ENCODE data around the gene HOXD3. TPM values are rescaled to one million over a fixed set of nuclear protein-coding genes. Genes with fewer than 3 reads are reported as not detected.

The HOXD3 gene
- polyA plus RNA-seq, 1 of the 3 experiments (the other 2 are of a cell fraction): 0.81 TPM

DNA sequence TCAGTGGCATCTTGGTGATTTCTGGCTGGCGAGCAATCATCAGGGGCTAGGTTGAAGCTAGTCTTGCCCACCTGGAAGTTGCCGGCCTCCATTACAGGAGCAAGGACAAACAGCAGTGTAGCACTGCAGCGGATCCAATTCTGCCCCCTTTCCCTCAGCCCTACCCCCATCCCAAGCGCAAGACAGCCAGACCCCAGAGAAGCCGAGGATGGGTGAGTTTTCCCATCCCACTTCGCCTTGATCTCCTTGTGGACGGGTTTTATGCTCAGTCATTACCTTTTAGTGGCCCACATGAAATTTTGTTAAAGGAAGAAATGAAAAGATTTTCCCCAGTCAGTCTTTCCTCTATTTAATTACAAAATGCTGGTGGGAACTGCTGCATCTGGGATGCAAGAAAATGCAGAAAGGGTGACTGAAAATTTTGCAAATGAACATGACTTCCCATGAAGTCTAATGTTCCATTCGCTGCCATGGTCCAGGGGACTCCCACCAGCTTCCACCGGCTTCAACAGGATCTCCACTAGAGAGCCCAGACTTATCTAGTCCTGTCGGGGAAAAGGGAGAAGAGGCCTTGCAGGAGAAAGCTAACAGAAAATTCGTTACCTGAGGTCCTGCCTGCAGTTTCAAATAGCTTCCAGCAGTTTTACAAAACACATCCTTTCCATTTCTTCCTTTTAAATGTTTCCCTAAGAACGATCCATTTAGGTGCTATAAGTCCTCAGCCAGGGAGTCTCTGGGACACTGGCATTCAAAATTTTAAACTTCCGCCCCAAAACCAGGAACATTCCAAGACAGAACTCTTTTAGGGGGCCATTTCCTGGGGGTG, 36.5 kb upstream of the HOXD3 start:
- Histone ChIP-seq H3K4me1 (ENCODE audit: control insufficient read depth in 1 of 2, insufficient read depth in 2 of 2, low read depth in 1 of 2, low read length in 1 of 2) (peaks cover 0 to 24% of the 10 kb centered on the region in 2 experiments; a peak in 1 of 4 replicates), H3K9me2 (no peaks in the 10 kb centered on the region), H2AFZ (ENCODE audit: low read depth) (no peak overlapping the region), H3K9ac (no peak overlapping the region), H3K9me3 (no peaks in the 10 kb centered on the region), H3K79me2 (ENCODE audit: insufficient read depth) (no peaks in the 10 kb centered on the region), H3K27me3 (ENCODE audit: insufficient read depth) (peaks cover 25% of the 10 kb centered on the region), H3K4me2 (no peak overlapping the region), H3F3A (replicated peaks; ENCODE audit: insufficient read depth) (no peaks in the 10 kb centered on the region), H4K20me1 (ENCODE audit: insufficient read depth) (no peaks in the 10 kb centered on the region), H3K27ac (ENCODE audit: low read depth in 2 of 2, low read length in 1 of 2) (no peak overlapping the region), H3K36me3 (replicated peaks in 1 of 2; ENCODE audit: control insufficient read depth in 1 of 2, insufficient read depth in 2 of 2, low read length in 1 of 2) (no peaks in the 10 kb centered on the region), H3K4me3 (ENCODE audit: low read depth in 2 of 2, low read length in 1 of 2) (no peak overlapping the region)
- WGBS (ENCODE audit: low lambda C conversion rate): 90% methylated on average over 13 of the region's 13 CpGs
- DNase-seq: no peak
- ChIA-PET POLR2A (interaction anchor here (0.7 to 4.1 kb wide), 3 partner anchors 7 to 517 kb away, joined by 3 to 27 read pairs (median 19); no protein-coding TSS in a partner anchor), CTCF (interaction anchor here (0.6 to 26.1 kb wide), 16 partner anchors 7 to 1043 kb away, joined by 3 to 1047 read pairs (median 6); partner anchors contain the start of genes HOXD10 and HOXD8)
- TF ChIP-seq SIN3A (IDR thresholded peaks at IDR 0.05; ENCODE audit: borderline replicate concordance, low read depth, low read length): no peak
- TF ChIP-seq, protein P1, sequence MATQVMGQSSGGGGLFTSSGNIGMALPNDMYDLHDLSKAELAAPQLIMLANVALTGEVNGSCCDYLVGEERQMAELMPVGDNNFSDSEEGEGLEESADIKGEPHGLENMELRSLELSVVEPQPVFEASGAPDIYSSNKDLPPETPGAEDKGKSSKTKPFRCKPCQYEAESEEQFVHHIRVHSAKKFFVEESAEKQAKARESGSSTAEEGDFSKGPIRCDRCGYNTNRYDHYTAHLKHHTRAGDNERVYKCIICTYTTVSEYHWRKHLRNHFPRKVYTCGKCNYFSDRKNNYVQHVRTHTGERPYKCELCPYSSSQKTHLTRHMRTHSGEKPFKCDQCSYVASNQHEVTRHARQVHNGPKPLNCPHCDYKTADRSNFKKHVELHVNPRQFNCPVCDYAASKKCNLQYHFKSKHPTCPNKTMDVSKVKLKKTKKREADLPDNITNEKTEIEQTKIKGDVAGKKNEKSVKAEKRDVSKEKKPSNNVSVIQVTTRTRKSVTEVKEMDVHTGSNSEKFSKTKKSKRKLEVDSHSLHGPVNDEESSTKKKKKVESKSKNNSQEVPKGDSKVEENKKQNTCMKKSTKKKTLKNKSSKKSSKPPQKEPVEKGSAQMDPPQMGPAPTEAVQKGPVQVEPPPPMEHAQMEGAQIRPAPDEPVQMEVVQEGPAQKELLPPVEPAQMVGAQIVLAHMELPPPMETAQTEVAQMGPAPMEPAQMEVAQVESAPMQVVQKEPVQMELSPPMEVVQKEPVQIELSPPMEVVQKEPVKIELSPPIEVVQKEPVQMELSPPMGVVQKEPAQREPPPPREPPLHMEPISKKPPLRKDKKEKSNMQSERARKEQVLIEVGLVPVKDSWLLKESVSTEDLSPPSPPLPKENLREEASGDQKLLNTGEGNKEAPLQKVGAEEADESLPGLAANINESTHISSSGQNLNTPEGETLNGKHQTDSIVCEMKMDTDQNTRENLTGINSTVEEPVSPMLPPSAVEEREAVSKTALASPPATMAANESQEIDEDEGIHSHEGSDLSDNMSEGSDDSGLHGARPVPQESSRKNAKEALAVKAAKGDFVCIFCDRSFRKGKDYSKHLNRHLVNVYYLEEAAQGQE (IDR thresholded peaks at IDR 0.05; ENCODE audit: low read depth, low read length): no peak
- TF ChIP-seq, protein P2, sequence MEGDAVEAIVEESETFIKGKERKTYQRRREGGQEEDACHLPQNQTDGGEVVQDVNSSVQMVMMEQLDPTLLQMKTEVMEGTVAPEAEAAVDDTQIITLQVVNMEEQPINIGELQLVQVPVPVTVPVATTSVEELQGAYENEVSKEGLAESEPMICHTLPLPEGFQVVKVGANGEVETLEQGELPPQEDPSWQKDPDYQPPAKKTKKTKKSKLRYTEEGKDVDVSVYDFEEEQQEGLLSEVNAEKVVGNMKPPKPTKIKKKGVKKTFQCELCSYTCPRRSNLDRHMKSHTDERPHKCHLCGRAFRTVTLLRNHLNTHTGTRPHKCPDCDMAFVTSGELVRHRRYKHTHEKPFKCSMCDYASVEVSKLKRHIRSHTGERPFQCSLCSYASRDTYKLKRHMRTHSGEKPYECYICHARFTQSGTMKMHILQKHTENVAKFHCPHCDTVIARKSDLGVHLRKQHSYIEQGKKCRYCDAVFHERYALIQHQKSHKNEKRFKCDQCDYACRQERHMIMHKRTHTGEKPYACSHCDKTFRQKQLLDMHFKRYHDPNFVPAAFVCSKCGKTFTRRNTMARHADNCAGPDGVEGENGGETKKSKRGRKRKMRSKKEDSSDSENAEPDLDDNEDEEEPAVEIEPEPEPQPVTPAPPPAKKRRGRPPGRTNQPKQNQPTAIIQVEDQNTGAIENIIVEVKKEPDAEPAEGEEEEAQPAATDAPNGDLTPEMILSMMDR (IDR thresholded peaks at IDR 0.05): no peak; the same call in 1 of the 2 replicates
- TF ChIP-seq CHD2 (IDR thresholded peaks at IDR 0.05; ENCODE audit: low read length, partially characterized antibody): no peak
- no peak for TF ChIP-seq EZH2phosphoT487 (IDR thresholded peaks at IDR 0.05; ENCODE audit: borderline replicate concordance, low read depth)
- TF ChIP-seq, protein P3, sequence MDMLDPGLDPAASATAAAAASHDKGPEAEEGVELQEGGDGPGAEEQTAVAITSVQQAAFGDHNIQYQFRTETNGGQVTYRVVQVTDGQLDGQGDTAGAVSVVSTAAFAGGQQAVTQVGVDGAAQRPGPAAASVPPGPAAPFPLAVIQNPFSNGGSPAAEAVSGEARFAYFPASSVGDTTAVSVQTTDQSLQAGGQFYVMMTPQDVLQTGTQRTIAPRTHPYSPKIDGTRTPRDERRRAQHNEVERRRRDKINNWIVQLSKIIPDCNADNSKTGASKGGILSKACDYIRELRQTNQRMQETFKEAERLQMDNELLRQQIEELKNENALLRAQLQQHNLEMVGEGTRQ (IDR thresholded peaks at IDR 0.05; ENCODE audit: borderline replicate concordance, low read depth, low read length): no peak
- TF ChIP-seq ELF1 (IDR thresholded peaks at IDR 0.05): no peak
